GM12872 (cell line): ENCODE data around the gene OS9.

ENCODE experiments used
- TF ChIP-seq, protein P1 (sequence below): IDR thresholded peaks from 3 replicates; pipeline ENCODE4 v1.5.1; 2011; ENCODE audit warnings: low read depth, mild to moderate bottlenecking, low read length, moderate library complexity; ENCODE audit not compliant: insufficient read depth

Gene OS9

DNA sequence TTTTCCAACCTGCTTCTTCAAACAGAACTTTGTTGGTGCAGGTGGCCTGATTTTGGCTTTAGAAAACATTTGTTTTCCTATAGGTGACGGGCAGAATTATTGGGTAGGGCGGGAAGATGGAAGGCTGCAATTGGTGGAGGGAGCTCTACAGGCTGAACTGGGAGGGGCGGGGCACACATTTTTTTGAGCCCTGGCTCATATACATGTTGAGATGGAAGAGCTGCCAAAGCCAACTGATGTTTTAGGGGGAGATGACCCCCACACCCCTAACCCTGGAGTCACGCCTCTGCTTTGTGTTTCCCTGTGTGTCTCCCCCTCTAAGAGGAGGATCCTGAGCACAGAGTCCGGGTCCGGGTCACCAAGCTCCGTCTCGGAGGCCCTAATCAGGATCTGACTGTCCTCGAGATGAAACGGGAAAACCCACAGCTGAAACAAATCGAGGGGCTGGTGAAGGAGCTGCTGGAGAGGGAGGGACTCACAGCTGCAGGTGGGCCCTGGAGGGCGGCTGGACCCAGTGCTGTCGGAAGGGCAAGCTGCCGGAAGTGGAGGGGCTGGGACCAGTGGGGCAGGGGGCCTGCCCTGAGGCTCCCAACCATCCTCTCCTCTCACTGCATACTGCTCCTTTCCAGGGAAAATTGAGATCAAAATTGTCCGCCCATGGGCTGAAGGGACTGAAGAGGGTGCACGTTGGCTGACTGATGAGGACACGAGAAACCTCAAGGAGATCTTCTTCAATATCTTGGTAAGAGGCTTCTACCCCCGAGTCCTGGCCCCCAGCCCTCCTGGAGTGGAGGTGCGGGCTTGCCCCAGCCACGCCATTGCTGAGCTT, 26.1 kb downstream of the OS9 start:
- TF ChIP-seq, protein P1, sequence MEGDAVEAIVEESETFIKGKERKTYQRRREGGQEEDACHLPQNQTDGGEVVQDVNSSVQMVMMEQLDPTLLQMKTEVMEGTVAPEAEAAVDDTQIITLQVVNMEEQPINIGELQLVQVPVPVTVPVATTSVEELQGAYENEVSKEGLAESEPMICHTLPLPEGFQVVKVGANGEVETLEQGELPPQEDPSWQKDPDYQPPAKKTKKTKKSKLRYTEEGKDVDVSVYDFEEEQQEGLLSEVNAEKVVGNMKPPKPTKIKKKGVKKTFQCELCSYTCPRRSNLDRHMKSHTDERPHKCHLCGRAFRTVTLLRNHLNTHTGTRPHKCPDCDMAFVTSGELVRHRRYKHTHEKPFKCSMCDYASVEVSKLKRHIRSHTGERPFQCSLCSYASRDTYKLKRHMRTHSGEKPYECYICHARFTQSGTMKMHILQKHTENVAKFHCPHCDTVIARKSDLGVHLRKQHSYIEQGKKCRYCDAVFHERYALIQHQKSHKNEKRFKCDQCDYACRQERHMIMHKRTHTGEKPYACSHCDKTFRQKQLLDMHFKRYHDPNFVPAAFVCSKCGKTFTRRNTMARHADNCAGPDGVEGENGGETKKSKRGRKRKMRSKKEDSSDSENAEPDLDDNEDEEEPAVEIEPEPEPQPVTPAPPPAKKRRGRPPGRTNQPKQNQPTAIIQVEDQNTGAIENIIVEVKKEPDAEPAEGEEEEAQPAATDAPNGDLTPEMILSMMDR: no peak

- TF ChIP-seq, protein P1: 0 out of 3 replicates have a peak, but pooled peaks have one; percentile 6
Observed at GRCh38 chr12:57720606-57721595, 27.0 kb downstream of the OS9 start.

GRCh38 chr12:57722716-57723629, 29.0 kb downstream of the OS9 start:
- TF ChIP-seq, protein P1: no peak

- TF ChIP-seq, protein P1: no peak
Observed at GRCh38 chr12:57723630-57723962, 29.7 kb downstream of the OS9 start.

DNA sequence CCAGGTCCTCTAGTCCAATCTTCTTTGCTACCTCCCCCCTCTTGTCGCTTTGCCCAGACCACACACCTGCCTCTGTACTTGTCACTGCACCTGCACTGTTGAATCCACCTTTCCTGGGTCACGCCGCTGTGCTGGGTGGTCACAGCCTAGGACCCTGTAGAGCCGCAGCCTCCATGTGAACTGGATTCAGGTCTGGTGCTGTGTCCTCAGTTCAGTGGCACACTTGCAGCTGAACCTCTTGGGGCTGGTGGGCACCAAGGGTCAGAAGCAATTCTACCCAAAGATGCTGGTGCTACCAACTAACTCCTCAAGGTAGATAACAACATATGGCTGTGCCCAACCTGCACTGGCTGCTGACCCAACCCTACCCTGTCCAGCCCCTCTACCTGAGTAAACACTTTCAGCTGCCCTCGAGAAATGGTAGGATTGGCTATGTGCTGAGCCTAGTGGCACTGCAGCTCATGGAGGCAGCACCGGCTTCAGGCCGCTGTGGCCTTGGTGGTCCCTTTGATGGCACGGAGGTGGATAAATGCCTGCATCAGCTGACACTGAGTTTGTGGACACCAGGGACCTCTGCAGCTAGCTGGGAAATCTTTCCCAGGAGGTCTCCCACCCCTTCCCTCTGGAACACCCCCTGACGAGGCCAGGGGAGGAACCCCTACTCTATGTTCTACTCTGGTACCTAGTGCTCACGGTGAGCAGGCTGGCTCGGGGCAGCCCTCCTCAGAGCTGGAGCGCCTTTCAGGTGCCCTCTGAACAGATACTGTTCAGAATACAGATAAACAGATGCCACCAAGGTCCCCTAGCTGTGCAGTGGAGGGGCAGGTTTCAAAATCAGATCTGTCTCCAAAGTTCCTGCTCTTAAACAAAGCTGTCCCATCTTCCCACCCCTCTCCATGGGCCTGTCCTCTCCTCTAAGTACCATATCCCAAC, 30.3 kb downstream of the OS9 start:
- TF ChIP-seq, protein P1: no peak

- TF ChIP-seq, protein P1: no peak
Observed at GRCh38 chr12:57724936-57725740, 31.2 kb downstream of the OS9 start.
